H54 (cell line): ENCODE data around the gene CBFA2T3.

Source experiments
- DNase-seq: peaks from one replicate; pipeline ENCODE4 v3.0.0; 2011; ENCODE audit warnings: low spot score, mixed read lengths; ENCODE audit not compliant: insufficient read length
- FAIRE-seq: peaks from 3 replicates; lab custom pipeline; 2011; peaks lifted over from hg19 to GRCh38; lab: Jason Lieb, UNC
- POLR2A ChIP-seq: IDR thresholded peaks from 2 replicates; pipeline ENCODE4 v1.6.1; 2011; ENCODE audit warnings: low read depth, mild to moderate bottlenecking, low read length

The CBFA2T3 gene

GRCh38 chr16:88934066-88934667 lies 42.8 kb downstream of the CBFA2T3 start:
- no peak for TF ChIP-seq POLR2A
- no peak for FAIRE-seq

GRCh38 chr16:88932929-88933328 lies 44.1 kb downstream of the CBFA2T3 start:
- TF ChIP-seq POLR2A: no peak
- DNase-seq: no peak
- FAIRE-seq: no peak

More at GRCh38 chr16:88934066-88934667, 42.8 kb downstream of the CBFA2T3 start:
- no peak for DNase-seq

GRCh38 chr16:88931936-88932335 lies 45.1 kb downstream of the CBFA2T3 start:
- TF ChIP-seq POLR2A: no peak
- no peak for FAIRE-seq
- no peak for DNase-seq

- no peak for TF ChIP-seq POLR2A
- no peak for DNase-seq
- no peak for FAIRE-seq
These were observed 45.6 kb downstream of the CBFA2T3 start for GRCh38 chr16:88931373-88931900.

GRCh38 chr16:88930716-88931115 lies 46.3 kb downstream of the CBFA2T3 start:
- FAIRE-seq (no peak), DNase-seq (no peak)
- TF ChIP-seq POLR2A: no peak

- TF ChIP-seq POLR2A: no peak
- FAIRE-seq: no peak
- DNase-seq: no peak
These were observed 47.9 kb downstream of the CBFA2T3 start for GRCh38 chr16:88929091-88929445.

GRCh38 chr16:88928405-88929090 lies 48.5 kb downstream of the CBFA2T3 start:
- no peak for TF ChIP-seq POLR2A
- FAIRE-seq: no peak
- DNase-seq: no peak

- no peak for FAIRE-seq
- no peak for TF ChIP-seq POLR2A
- no peak for DNase-seq
These were observed 49.3 kb downstream of the CBFA2T3 start for GRCh38 chr16:88927661-88928060.

GRCh38 chr16:88927010-88927409 lies 50.0 kb downstream of the CBFA2T3 start:
- DNase-seq (no peak), FAIRE-seq (no peak)
- TF ChIP-seq POLR2A: no peak

- no peak; the same call in 1 of the 2 replicates for TF ChIP-seq POLR2A
- peak; percentile 85 for DNase-seq
- FAIRE-seq: no peak
These were observed 50.5 kb downstream of the CBFA2T3 start for GRCh38 chr16:88926374-88926990.

- no peak for TF ChIP-seq POLR2A
- FAIRE-seq (no peak), DNase-seq (no peak)
These were observed 51.5 kb downstream of the CBFA2T3 start for GRCh38 chr16:88925540-88925887.

GRCh38 chr16:88924834-88925539 lies 52.0 kb downstream of the CBFA2T3 start:
- FAIRE-seq: peak; percentile 6
- peak; percentile 100 for DNase-seq
- TF ChIP-seq POLR2A: peak; percentile 17; the same call in 1 of the 2 replicates

- no peak for FAIRE-seq
- no peak for TF ChIP-seq POLR2A
- no peak for DNase-seq
These were observed 52.8 kb downstream of the CBFA2T3 start for GRCh38 chr16:88923926-88924833.
